ENCODE results near the gene SFSWAP.

GRCh38 chr12:131673888-131674257 lies 37.0 kb upstream of the SFSWAP start:
- TF ChIP-seq, protein P1, sequence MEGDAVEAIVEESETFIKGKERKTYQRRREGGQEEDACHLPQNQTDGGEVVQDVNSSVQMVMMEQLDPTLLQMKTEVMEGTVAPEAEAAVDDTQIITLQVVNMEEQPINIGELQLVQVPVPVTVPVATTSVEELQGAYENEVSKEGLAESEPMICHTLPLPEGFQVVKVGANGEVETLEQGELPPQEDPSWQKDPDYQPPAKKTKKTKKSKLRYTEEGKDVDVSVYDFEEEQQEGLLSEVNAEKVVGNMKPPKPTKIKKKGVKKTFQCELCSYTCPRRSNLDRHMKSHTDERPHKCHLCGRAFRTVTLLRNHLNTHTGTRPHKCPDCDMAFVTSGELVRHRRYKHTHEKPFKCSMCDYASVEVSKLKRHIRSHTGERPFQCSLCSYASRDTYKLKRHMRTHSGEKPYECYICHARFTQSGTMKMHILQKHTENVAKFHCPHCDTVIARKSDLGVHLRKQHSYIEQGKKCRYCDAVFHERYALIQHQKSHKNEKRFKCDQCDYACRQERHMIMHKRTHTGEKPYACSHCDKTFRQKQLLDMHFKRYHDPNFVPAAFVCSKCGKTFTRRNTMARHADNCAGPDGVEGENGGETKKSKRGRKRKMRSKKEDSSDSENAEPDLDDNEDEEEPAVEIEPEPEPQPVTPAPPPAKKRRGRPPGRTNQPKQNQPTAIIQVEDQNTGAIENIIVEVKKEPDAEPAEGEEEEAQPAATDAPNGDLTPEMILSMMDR (IDR thresholded peaks at IDR 0.05; ENCODE audit: low read depth, low read length, poor library complexity, severe bottlenecking), result no peak
- TF ChIP-seq EZH2phosphoT487 (IDR thresholded peaks at IDR 0.05; ENCODE audit: borderline replicate concordance, low read length), result no peak
